Fibroblast of mammary gland (primary cell): ENCODE measurements around the gene METTL4.

Experiments used
- DNase-seq: peaks from one replicate; pipeline ENCODE4 v3.0.0-alpha.2; 2010; ENCODE audit warnings: low read depth
- H3K4me3 ChIP-seq: 2 replicates; pipeline ENCODE4 v1.5.1; 2011; ENCODE audit warnings: low read depth, mild to moderate bottlenecking, low read length, moderate library complexity; ENCODE audit not compliant: control insufficient read depth
- CTCF ChIP-seq: conservative IDR thresholded peaks from 2 replicates; pipeline ENCODE4 v1.5.1; 2011; ENCODE audit warnings: low read depth, low read length, inconsistent platforms; ENCODE audit not compliant: control insufficient read depth, insufficient read depth

The METTL4 gene

DNA sequence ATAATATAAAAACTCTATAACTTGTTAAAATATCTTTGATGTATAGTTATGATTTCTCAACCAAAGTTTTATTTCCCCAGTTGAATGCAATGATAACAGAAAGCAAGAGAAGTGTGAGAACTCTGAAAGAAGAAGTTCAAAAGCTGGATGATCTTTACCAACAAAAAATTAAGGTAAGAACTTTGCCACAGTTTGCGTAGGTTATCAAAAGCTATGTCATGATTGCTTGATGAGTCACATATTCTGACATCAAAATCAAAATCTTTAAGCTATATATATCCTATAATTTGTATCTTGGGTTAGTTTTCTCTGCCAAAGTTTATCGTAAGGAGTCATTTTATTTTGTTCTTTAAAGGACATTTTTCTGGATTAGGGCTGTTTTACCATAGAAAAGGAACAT is 35.0 kb upstream of the METTL4 start:
- H3K4me3 ChIP-seq, result no peak overlapping the region
- TF ChIP-seq CTCF, result no peak
- no peak for DNase-seq

- no peak for TF ChIP-seq CTCF
- no peak overlapping the region for H3K4me3 ChIP-seq
- no peak for DNase-seq
Measured at GRCh38 chr18:2602844-2603243, 31.5 kb upstream of the METTL4 start.

DNA sequence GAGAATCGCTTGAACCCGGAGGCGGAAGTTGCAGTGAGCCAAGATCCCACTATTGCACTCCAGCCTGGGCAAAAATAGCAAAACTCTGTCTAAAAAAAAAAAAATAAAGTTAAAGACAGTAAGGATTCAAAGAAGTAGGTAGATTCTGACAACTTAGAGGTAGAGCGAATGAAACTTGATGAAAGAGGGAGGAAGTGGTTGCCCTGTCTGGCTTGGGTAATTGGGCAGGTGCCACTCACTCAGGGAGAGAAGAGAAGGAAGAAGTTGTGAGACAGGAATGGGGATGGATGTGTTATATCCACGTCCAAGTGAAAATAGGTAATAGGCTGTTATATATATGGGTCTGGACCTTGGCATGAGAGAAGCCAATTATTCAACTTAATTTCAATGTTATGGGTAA is 26.3 kb upstream of the METTL4 start:
- no peak for TF ChIP-seq CTCF
- no peak for DNase-seq
- H3K4me3 ChIP-seq, result no peak overlapping the region

DNA sequence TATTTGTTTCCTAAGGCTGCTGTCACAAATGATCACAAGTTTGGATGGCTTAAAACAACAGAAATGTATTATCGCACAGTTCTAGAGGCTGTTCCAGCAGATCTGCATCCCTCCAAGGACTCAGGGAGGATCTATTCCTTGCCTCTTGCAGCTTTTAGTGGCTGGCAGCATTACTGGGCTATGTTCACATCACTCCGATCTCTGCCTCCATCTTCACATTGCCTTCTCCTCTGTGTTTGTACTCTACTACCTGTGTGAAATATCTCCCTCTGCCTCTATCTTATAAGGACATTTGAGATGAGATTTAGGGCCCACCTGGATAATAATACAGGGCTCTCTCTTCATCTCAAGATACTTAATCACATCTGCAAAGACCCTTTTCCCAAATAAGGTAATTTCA is 19.0 kb upstream of the METTL4 start:
- H3K4me3 ChIP-seq, result no peak overlapping the region
- no peak for TF ChIP-seq CTCF
- DNase-seq, result no peak

GRCh38 chr18:2589345-2590068 is 18.2 kb upstream of the METTL4 start:
- no peak overlapping the region for H3K4me3 ChIP-seq
- no peak for TF ChIP-seq CTCF
- DNase-seq, result peak; percentile 23

DNA sequence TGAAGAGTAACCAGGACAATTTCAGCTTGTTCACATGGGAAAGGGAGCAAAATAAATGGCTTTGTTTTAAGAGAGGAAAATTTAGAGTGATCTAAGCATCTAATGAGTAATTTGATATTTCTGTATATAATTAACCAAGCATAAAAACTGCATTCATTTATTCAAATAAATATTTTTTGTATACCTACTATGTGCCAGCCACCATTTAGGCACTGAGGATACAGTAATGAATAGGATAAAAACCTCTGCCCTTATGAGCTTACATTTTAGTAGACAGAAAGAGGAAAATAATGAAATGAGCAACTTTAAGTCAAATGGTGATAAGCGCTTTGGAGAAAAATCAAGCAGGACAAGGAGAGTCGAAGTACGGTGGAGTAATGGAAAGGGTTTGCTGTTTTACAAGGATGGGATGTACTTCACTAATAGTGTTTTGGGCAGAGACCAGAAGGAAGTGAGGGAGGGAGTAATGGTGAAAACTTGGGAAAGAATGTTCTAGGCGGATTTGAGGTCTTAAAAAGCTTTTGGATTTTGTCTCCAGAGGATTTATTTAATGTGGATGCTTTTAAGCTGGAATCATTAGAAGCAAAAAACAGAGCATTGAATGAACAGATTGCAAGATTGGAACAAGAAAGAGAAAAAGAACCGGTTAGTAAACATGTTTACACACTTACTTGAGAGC is 17.5 kb upstream of the METTL4 start:
- no peak overlapping the region for H3K4me3 ChIP-seq
- peak; percentile 17 for DNase-seq
- no peak for TF ChIP-seq CTCF
